Fibroblast of the aortic adventitia (primary cell): Measurements from ENCODE around the gene VLDLR. TPM values are rescaled to one million over a fixed set of nuclear protein-coding genes. Genes with fewer than 3 reads are reported as not detected.
A peak's percentile ranks its signal among the peaks of the same experiment; 100 is the strongest.

Experiments
- DNase-seq: peaks from one replicate; pipeline ENCODE4 v3.0.0-alpha.2; 2010; ENCODE audit warnings: low read depth
- H3K4me3 ChIP-seq: 2 replicates; pipeline ENCODE4 v1.5.1; 2011; ENCODE audit warnings: low read depth, mild to moderate bottlenecking, control low read depth, low read length, moderate library complexity
- CTCF ChIP-seq: IDR thresholded peaks from 2 replicates; pipeline ENCODE4 v1.5.1; 2011; ENCODE audit warnings: mild to moderate bottlenecking, low read length, control low read depth, inconsistent platforms; ENCODE audit not compliant: insufficient read depth
- total RNA-seq: library from RNA; depleted of rRNA; stranded (reverse); fragments of >200 nt; gene quantifications from 2 replicates; pipeline ENCODE4 v1.2.3, GENCODE V29; 2012; ENCODE audit warnings: low replicate concordance

Gene VLDLR
- total RNA-seq, 1 donor, result 12.7 TPM

GRCh38 chr9:2655411-2655901 is 33.9 kb downstream of the VLDLR start:
- peak; percentile 88 for DNase-seq
- H3K4me3 ChIP-seq, result no peak overlapping the region
- TF ChIP-seq CTCF, result no peak

GRCh38 chr9:2657427-2657826 is 35.8 kb downstream of the VLDLR start:
- DNase-seq, result no peak
- no peak for TF ChIP-seq CTCF
- no peak overlapping the region for H3K4me3 ChIP-seq

- H3K4me3 ChIP-seq, result no peak overlapping the region
- no peak for TF ChIP-seq CTCF
- no peak for DNase-seq
Measured at GRCh38 chr9:2662496-2662895, 40.9 kb downstream of the VLDLR start.

GRCh38 chr9:2663461-2664173 is 42.0 kb downstream of the VLDLR start:
- DNase-seq, result no peak
- TF ChIP-seq CTCF, result no peak
- no peak overlapping the region for H3K4me3 ChIP-seq

GRCh38 chr9:2664174-2665065 is 42.8 kb downstream of the VLDLR start:
- no peak overlapping the region for H3K4me3 ChIP-seq
- no peak for TF ChIP-seq CTCF
- no peak for DNase-seq

GRCh38 chr9:2666569-2666968 is 45.0 kb downstream of the VLDLR start:
- H3K4me3 ChIP-seq, result no peak overlapping the region
- DNase-seq, result no peak
- no peak for TF ChIP-seq CTCF
